GM13977 (cell line): Measurements from ENCODE around the gene RSU1.

ENCODE experiments used
- DNase-seq: peaks from one replicate; pipeline ENCODE4 v3.0.0; 2012; ENCODE audit warnings: low spot score
- in situ Hi-C: fragments of 300-500 bp; cut with MboI; formaldehyde crosslinking; loops from one replicate; pipeline ENCODE4 v1.12.0; 2022; ENCODE audit warnings: low sequenced_read_pairs, low pct_unique_long_range_greater_than_20kb, mixed read lengths, inconsistent platforms; ENCODE audit not compliant: unreplicated experiment
- TF ChIP-seq, protein P1 (sequence below): IDR thresholded peaks from 2 replicates; pipeline ENCODE4 v1.5.1; 2012; ENCODE audit warnings: mild to moderate bottlenecking, control low read depth; ENCODE audit not compliant: insufficient read depth; ENCODE audit errors: extremely low read depth, missing control alignments

Gene RSU1

DNA sequence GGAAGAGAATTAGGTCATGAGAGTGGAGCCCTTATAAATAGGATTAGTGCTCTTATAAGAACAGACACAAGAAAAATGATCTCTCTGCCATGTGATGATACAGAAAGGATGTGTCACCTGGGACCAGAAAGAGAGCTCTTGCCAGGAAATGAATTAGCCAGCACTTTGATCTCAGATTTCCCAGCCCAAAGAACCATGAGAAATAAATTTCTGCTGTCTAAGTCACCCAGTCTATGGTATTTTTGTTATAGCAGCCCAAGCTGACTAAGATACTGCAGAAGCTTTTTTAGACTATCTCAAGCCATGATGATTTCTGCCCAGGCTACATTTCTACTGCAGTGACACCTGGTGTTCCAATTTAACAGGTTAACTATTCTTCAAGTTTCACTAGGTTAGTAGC is 84.8 kb downstream of the RSU1 start:
- TF ChIP-seq, protein P1, sequence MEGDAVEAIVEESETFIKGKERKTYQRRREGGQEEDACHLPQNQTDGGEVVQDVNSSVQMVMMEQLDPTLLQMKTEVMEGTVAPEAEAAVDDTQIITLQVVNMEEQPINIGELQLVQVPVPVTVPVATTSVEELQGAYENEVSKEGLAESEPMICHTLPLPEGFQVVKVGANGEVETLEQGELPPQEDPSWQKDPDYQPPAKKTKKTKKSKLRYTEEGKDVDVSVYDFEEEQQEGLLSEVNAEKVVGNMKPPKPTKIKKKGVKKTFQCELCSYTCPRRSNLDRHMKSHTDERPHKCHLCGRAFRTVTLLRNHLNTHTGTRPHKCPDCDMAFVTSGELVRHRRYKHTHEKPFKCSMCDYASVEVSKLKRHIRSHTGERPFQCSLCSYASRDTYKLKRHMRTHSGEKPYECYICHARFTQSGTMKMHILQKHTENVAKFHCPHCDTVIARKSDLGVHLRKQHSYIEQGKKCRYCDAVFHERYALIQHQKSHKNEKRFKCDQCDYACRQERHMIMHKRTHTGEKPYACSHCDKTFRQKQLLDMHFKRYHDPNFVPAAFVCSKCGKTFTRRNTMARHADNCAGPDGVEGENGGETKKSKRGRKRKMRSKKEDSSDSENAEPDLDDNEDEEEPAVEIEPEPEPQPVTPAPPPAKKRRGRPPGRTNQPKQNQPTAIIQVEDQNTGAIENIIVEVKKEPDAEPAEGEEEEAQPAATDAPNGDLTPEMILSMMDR = no peak
- in situ Hi-C loops = no loop called here
- no peak for DNase-seq

DNA sequence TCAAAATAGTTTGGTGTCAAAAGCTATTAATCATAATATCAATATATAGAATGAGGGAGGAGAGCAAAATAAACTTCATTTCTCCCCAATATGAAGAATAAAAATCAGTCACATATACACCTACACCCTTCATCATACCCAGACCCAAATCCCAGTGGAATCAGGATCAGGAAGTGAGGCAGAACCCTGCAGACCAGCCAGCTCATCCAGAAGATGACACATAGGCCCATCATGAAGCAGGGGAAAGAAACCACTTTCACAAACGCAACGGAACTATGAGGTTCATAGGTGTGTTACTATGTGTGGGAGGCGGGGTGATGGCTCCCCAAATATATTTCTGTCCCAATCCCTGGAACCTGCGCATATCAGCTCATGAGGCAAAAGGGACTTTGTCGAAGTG is 89.0 kb downstream of the RSU1 start:
- in situ Hi-C loops = no loop called here
- TF ChIP-seq, protein P1 = no peak
- no peak for DNase-seq

DNA sequence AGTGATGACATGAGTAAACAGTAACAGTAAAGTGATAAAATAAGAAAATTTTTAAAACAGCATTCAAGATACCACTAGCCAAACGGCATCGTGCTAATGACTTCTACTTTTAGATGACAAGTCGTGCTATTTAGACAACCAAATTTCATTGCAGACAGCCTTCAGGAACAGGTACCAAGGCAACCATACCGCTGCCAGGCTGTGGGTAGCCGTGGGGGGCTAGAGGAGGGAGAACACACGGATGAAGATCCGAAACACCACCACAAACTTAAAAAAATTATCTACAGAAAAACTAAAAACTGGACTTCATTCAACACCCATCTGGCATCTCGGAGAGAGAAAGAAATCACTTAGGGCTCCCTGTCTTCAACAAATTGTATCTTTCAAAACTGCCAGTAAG is 89.6 kb downstream of the RSU1 start:
- TF ChIP-seq, protein P1 = no peak
- in situ Hi-C loops = no loop called here
- no peak for DNase-seq

DNA sequence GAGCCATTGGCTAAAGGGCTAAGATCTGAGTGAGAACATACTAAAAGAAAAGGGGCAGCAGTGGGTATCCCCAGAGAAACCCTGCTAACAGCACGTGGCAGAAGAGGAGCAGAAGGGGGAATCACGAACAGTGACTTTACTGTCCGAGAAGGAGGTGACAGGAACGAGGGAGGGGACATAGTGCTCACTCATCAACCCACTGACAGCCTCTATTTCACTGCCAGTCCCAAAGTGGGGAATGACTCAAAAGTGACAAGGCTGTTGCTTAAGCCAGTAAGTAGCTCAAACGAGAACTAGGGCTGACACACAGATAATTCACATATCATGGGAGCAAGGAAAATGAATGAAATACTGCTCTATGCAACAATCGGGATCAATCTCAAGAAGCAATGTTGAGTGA is 92.7 kb downstream of the RSU1 start:
- no peak for DNase-seq
- TF ChIP-seq, protein P1 = no peak
- in situ Hi-C loops = no loop called here

DNA sequence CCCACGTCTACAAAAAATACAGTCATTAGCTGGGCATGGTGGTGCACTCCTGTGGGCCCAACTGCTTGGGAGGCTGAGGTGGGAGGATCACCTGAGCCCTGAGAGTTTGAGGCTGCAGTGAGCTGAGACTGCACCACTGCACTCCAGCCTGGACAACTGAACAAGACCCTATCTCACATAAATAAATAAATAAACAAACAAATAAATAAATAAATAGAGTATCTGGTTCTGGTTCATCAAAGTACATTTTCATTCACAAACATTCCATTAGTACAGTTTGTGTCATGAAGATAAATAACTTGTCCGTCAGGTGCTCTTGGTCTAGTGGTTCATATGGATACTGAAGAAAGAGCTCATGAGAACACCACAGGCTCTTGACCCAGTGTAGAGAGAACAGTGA is 96.4 kb downstream of the RSU1 start:
- no peak for DNase-seq
- in situ Hi-C loops = no loop called here
- TF ChIP-seq, protein P1 = no peak

DNA sequence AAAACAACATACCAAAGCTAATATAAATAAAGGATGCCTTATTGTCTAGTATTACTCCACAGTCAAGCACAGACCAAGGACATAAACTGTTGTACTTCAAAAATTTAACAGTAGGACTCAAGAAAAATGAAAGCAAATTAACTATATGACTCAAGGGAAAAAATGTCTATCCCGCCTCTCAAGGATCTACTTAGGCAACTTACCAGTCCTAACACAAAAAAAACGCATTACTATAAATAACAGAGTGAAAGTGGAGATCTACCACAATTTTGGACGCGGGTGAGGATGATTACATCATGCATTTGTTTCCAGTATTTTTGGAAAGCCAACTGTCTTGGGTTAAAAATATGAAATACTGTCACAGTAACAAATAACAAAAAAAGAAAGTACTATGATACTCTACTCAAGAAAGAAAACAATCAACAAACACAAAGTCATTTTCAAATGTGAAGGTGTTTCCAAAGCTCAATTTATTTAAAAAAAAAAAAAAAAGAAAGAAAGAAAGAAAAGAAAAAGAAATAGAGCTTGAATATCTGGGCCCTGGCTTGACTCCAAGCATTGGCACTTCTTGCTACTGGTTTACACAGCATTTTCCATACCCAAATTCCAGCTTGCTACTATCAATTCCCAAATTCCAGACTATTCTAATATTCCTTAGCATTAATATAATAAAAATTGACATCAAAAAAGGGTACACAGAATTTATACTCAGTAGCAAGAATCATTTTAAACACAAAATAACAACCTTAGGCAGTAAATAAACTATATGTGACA is 99.4 kb downstream of the RSU1 start:
- in situ Hi-C loops = no loop called here
- DNase-seq = no peak
- TF ChIP-seq, protein P1 = no peak
